Aorta (tissue), 5 donors: ENCODE results near the gene SLITRK1. TPM values are rescaled to one million over a fixed set of nuclear protein-coding genes. Genes with fewer than 3 reads are reported as not detected.

Source experiments
- ATAC-seq: fragments of 200-7000 bp; cut with Tn5 transposase; one replicate; pipeline ENCODE4 v1.9.1; 2022; ENCODE audit warnings: moderate library complexity; ENCODE audit not compliant: low FRiP score
- DNase-seq, 2 donors: peaks; one replicate each; pipeline ENCODE4 v3.0.0-alpha.2; 2020
- H3K27ac ChIP-seq, 2 donors: one replicate each; pipeline ENCODE4 v1.5.1; 2013; ENCODE audit warnings: low read length in 2 of 2, mild to moderate bottlenecking in 2 of 2, moderate library complexity in 2 of 2, control low read depth in 1 of 2, inconsistent platforms in 1 of 2, low read depth in 1 of 2
- H3K27me3 ChIP-seq, 2 donors: one replicate each; pipeline ENCODE4 v1.6.1; 2013; ENCODE audit warnings: control low read depth in 1 of 2, low read length in 1 of 2, mild to moderate bottlenecking in 1 of 2, moderate library complexity in 1 of 2; ENCODE audit not compliant: insufficient read depth in 2 of 2, control insufficient read depth in 1 of 2
- H3K36me3 ChIP-seq, 2 donors: one replicate each; pipeline ENCODE4 v1.6.1; 2013; ENCODE audit warnings: control low read depth in 1 of 2, low read length in 1 of 2, mild to moderate bottlenecking in 1 of 2; ENCODE audit not compliant: insufficient read depth in 2 of 2, control insufficient read depth in 1 of 2
- H3K4me1 ChIP-seq, 2 donors: one replicate each; pipeline ENCODE4 v1.6.1; 2013; ENCODE audit warnings: low read length in 2 of 2, control low read depth in 1 of 2, mild to moderate bottlenecking in 1 of 2, moderate library complexity in 1 of 2; ENCODE audit not compliant: insufficient read depth in 2 of 2, control insufficient read depth in 1 of 2
- H3K4me3 ChIP-seq, 2 donors: one replicate each; pipeline ENCODE4 v1.5.1; 2013; ENCODE audit warnings: low read length in 2 of 2, control low read depth in 1 of 2, mild to moderate bottlenecking in 1 of 2
- H3K9me3 ChIP-seq: one replicate; pipeline ENCODE4 v1.6.1; 2013; ENCODE audit warnings: mild to moderate bottlenecking, low read length; ENCODE audit not compliant: control insufficient read depth
- WGBS, 2 donors: extraction: QIAGEN DNeasy Blood & Tissue Kit; methylation state at CpG; one replicate each; pipeline ENCODE4 v1.1.7; 2013; 5-methylcytosine and 5-hydroxymethylcytosine counted together
- intact Hi-C, 2 donors: fragments of 100-400 bp; cut with DNase I; formaldehyde crosslinking; loops; one replicate each; pipeline versions ENCODE4 v1.14.2 to v1.15.0; 2022
- polyA plus RNA-seq, 2 donors: library from polyadenylated mRNA; stranded (reverse); fragments of 200-250 nt; gene quantifications; one replicate each; pipeline ENCODE4 v1.2.3, GENCODE V29; 2013
- total RNA-seq, 2 donors: library from RNA; stranded (reverse); fragmentation: NEBNext Ultra II Directional; extraction: Animal tissue kit (Norgen Biotek cat#: 25700); gene quantifications; one replicate each; pipeline ENCODE4 v1.2.1, GENCODE V29; 2021
- donor health status: healthy with polysubstance abuse.
- donor health status: Bipolar disorder and iron deficiency.
- donor health status: DM: no; HTN: no; CAD: no.
- donor health status: DM: no; HTN: no; CAD: no.
- donor health status: DM: yes; HTN: yes; CAD: no.

SLITRK1 gene
- total and polyA plus RNA-seq, 4 donors: 0.10 to 0.24 TPM; not detected in 2

DNA sequence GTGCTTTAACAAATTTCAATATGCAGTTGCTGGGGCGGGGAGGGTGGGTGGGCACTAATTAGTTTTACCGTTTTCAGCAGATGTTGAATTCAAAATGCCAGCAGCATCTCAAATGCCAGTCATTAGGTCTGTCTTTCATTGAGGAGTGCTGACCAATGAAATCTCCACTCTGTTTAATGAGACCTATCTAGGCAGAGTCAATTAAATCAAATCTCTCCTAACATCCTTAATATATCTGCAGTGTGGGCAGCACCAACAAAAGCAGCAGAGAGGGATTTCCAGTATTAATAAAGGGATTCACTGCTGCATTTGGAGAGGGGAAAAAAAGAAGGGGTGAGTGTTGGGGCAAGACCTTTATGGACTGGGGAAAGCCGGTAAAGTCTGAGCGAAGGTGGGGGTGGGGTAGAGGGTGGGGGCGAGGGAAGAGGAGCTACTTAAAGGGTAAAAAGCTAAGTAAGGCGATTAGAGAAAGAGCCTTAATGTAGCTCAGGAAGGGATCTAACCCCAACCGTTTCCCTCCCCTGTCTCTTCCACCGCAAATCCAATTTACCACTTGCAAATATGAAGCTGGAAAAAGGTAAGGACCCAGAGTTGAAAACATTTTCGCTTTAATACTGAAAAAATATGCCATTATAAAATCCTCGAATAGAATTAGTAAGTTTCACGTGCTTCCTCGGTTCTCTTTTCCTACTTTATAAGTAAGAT, 4.5 kb downstream of the SLITRK1 start:
- peaks cover 0 to 2% of the 10 kb centered on the region in 2 donors for H3K4me1 ChIP-seq
- H3K27me3 ChIP-seq: no peaks in the 10 kb centered on the region

DNA sequence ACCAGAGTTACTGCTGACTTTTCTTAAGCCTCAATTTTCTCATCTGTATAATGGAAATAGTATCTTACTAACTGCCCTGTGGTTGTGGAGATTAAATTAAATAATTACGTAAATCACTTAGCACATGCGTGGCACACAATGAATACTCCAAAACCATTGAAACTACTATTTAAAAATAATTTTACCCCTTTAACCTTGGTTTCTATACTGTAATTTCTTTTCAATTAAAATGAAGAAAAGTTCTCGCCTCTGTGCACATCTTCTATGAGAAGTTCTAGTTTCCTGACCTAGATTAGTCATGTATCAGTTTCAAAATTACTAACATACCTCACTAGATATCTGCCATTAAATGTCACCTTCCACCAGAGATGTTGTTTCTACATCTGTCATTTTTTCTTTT, 5.7 kb downstream of the SLITRK1 start:
- Histone ChIP-seq H3K27me3 (no peaks in the 10 kb centered on the region), H3K9me3 (no peaks in the 10 kb centered on the region), H3K4me3 (no peak overlapping the region), H3K4me1 (peaks cover 0 to 2% of the 10 kb centered on the region in 2 donors), H3K36me3 (no peaks in the 10 kb centered on the region), H3K27ac (no peak overlapping the region)
- 96 to 98% methylated on average over 3 of the region's 3 CpGs for WGBS, 2 donors
- intact Hi-C loops: no loop called here
- ATAC-seq (no peak), DNase-seq (no peak)

More for the DNA sequence above, 4.5 kb downstream of the SLITRK1 start:
- intact Hi-C loops: no loop called here
- Histone ChIP-seq H3K36me3 (no peaks in the 10 kb centered on the region), H3K4me3 (no peak overlapping the region), H3K27ac (no peak overlapping the region), H3K9me3 (no peaks in the 10 kb centered on the region)
- ATAC-seq: no peak
- no peak for DNase-seq
- WGBS, 2 donors: 59 to 71% methylated on average over 12 of the region's 12 CpGs

DNA sequence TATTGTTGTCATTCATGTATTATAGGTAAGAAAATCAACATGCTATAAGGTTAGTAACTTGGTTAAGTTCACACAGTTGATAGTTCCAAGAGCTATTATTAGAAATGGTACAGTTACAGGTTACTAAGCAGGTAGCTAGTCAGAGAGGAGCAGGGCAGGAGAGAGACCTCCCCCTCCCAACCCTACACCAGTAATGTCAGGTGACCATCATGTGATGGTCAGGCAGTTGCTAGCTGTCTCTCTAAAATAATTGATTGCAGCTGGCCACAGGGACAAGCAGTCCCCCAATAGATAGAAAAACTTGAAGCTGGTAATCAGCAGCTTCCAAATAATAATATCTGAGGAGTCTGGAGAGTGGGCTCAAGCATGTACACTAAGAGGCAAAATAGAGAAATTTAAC, 14.6 kb downstream of the SLITRK1 start:
- no peak overlapping the region for H3K27ac ChIP-seq
- H3K4me1 ChIP-seq: no peaks in the 10 kb centered on the region
- intact Hi-C loops: no loop called here
- no peaks in the 10 kb centered on the region for H3K27me3 ChIP-seq
- ATAC-seq: no peak
- no peak for DNase-seq
- no peak overlapping the region for H3K4me3 ChIP-seq
- no peaks in the 10 kb centered on the region for H3K36me3 ChIP-seq
- no peaks in the 10 kb centered on the region for H3K9me3 ChIP-seq

DNA sequence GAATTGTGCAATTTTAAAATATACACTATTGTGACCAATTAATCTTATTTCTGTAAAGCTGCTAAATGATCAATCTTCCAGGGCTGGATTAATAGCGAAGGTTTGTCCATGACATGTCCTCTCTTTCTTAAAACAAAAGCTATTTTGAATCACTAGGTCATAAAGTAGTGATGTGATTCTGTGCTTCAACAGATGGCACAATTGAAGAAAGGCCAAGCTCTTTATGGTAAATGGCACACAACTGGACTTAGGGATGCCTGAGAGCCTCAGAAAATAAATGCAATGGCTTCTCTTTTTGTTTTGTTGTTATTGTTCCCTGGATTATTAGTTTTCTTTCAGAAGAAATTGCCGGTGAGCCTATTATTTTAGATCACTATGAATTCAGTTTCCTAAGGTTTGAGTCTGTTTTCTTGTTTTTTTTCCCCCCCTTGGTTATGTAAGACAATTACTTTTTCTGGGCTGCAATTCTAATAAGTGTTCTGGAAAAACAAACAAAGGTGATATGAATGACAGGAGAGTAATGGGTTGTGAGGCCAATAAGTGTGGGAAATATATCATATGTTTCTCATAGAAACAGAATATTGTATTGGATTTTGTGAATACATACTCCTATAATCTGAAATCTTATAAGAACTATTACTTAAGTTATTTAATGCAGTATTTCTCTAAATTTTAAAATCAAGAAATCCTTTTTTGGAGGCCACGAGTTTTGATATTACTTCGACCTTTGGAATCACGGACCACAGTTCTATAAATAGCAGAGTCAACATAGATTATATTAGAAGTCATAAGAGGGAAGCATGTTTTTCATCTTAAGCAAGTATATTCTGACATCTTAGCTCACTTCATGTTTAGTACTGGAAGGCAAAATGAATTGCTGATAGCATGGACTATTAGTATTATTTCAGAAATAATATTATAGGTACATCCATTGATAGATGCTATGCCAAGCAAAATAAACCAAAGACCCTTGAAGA, 16.8 kb downstream of the SLITRK1 start:
- Histone ChIP-seq H3K36me3 (no peaks in the 10 kb centered on the region), H3K27ac (no peak overlapping the region), H3K27me3 (no peaks in the 10 kb centered on the region), H3K4me1 (no peaks in the 10 kb centered on the region), H3K9me3 (no peaks in the 10 kb centered on the region), H3K4me3 (no peak overlapping the region)
- no peak for ATAC-seq
- DNase-seq: no peak
- WGBS, 2 donors: 36 to 39% methylated on average over 5 of the region's 5 CpGs
- intact Hi-C loops: no loop called here

DNA sequence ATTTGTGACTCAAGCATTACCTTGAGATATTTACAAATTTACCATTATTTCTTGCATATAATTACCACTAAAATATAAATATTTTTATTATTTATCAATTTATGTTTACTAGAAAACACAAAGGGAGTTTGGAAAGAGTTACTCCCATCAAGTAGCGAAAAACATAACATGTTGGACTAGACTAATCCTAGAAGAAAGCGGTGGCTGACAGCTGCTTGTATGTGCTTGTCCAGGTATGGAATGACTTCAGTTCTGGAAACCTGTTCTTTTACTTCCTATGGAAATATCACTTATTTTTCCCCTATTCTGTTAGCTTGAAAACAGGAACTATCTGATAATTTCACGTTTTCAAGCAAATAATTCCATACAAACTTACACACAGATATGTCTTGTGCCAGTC, 28.5 kb downstream of the SLITRK1 start:
- WGBS, 2 donors: 75 to 82% methylated on average over 3 of the region's 3 CpGs
- ATAC-seq: no peak
- no peaks in the 10 kb centered on the region for H3K9me3 ChIP-seq

DNA sequence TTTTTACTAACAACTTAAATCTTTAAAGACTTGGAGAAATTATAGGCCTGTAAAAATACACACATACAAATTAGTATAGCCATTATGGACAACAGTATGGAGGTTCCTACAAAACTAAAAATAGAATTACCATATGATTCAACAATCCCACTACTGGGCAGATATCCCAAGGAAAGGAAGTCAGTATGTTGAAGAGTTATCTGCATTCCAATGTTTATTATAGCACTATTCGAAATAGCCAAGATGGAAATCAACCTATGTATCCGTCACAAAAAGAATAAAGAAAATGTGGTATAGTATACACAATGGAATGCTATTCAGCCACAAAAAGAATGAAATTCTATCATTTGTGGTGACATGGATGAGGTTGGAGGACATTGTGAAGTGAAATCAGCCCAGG, 37.2 kb downstream of the SLITRK1 start:
- DNase-seq (no peak), ATAC-seq (no peak)
- Histone ChIP-seq H3K27ac (no peak overlapping the region), H3K4me1 (no peaks in the 10 kb centered on the region), H3K4me3 (no peak overlapping the region), H3K9me3 (no peaks in the 10 kb centered on the region), H3K36me3 (no peaks in the 10 kb centered on the region), H3K27me3 (no peaks in the 10 kb centered on the region)
- intact Hi-C loops: no loop called here
- 21 to 34% methylated on average over 2 of the region's 2 CpGs for WGBS, 2 donors

More for the DNA sequence above, 28.5 kb downstream of the SLITRK1 start:
- H3K36me3 ChIP-seq: no peaks in the 10 kb centered on the region
- no peak for DNase-seq
- no peak overlapping the region for H3K4me3 ChIP-seq
- no peaks in the 10 kb centered on the region for H3K27me3 ChIP-seq
- no peak overlapping the region for H3K27ac ChIP-seq
- H3K4me1 ChIP-seq: no peaks in the 10 kb centered on the region
- intact Hi-C loops: no loop called here

DNA sequence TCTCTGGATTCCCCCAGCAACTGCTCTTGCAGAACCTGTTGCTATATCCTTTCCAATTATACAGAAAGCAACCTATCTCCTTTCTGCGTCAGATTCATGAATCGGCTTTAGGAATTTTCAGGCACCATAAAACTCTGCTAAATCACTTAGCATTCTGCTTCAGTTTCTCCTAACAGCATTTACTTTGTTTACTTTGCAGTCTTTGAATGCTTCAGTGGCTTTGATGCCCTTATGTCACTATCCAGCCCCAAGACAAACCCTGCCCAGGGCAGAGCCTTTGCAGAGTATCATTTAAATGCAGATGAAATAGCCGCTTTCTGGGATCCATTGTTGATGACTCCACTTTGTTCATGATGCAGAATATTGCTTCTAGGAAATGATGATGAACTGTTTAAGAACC, 43.1 kb downstream of the SLITRK1 start:
- 52 to 59% methylated on average over 3 of the region's 3 CpGs for WGBS, 2 donors
- Histone ChIP-seq H3K4me1 (peaks cover 3% of the 10 kb centered on the region in 2 donors), H3K27ac (no peak overlapping the region), H3K4me3 (no peak overlapping the region), H3K9me3 (no peaks in the 10 kb centered on the region), H3K27me3 (no peaks in the 10 kb centered on the region), H3K36me3 (no peaks in the 10 kb centered on the region)
- DNase-seq (no peak), ATAC-seq (no peak)
- intact Hi-C loops: no loop called here

DNA sequence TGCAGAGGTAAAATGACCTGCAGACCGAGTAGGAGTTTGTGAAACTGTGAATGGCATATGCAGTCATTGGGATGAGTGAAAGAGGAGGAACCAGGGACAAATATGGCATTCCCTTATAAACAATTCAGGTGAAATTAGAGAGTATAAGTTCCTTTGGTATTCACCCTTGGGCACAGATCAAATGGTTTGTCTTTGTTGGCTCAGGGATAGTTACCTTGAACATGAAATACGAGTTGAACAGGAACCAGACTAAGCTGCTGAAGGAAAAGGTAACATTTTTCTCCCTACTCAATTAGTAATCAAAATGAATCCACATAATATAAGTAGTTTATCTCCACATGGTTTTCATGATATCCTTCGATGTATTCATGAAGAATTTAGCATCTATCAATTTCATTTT, 50.5 kb downstream of the SLITRK1 start:
- H3K4me1 ChIP-seq: no peaks in the 10 kb centered on the region
- no peaks in the 10 kb centered on the region for H3K9me3 ChIP-seq
- H3K27ac ChIP-seq: no peak overlapping the region
- intact Hi-C loops: no loop called here
- ATAC-seq (no peak), DNase-seq (no peak)
- H3K27me3 ChIP-seq: no peaks in the 10 kb centered on the region
- H3K4me3 ChIP-seq: no peak overlapping the region
- 78 to 87% methylated on average over 3 of the region's 3 CpGs for WGBS, 2 donors
- H3K36me3 ChIP-seq: no peaks in the 10 kb centered on the region

DNA sequence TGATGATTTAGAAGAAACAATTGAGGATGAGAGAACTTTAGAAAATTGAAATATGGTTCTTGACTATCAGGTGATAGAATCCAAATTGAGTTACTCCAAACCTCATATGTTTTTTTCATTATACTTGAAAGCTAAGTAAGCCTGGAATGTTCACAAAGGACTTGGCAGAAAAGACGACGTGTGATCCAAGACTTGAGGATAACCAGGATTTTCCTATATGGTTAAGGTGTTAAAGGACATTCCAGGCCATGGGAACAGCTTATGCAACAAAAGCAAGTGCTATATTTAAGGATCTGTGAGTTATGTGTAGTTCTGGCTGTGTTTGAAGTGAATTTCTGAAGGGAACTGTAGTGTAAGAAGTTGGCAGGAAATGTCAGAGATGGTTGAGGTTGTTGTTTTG, 52.5 kb downstream of the SLITRK1 start:
- H3K36me3 ChIP-seq: no peaks in the 10 kb centered on the region
- H3K9me3 ChIP-seq: no peaks in the 10 kb centered on the region
- H3K4me1 ChIP-seq: no peaks in the 10 kb centered on the region
- H3K27me3 ChIP-seq: no peaks in the 10 kb centered on the region
- WGBS, 2 donors: 6 to 9% methylated on average over 2 of the region's 2 CpGs
- ATAC-seq (no peak), DNase-seq (no peak)
- H3K27ac ChIP-seq: no peak overlapping the region
- intact Hi-C loops: no loop called here
- H3K4me3 ChIP-seq: no peak overlapping the region
